GM04504 (cell line): Measurements from ENCODE around the gene ELMO1.

ENCODE experiments used
- DNase-seq: peaks from one replicate; pipeline ENCODE4 v3.0.0-alpha.2; 2012; ENCODE audit warnings: low read depth

Gene ELMO1

DNA sequence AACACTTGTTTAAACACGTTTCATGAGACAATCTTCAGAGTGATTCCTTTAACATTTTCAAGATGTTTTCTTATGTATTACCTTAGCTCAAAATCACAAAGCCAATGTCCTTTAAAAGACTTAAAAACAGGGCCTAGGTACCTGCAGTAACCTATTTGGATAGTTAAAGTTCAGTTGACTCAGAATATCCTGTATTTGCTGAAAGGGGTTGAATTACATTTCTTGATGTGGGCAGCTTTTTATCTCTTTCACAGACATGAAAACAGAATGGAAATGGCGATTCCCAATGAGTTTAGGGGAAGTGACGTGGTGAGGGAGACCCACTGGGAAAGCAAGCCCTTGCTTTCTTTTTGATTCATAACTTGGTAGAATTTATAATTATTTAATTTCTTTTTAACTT is 400.0 kb downstream of the ELMO1 start:
- no peak for DNase-seq

DNA sequence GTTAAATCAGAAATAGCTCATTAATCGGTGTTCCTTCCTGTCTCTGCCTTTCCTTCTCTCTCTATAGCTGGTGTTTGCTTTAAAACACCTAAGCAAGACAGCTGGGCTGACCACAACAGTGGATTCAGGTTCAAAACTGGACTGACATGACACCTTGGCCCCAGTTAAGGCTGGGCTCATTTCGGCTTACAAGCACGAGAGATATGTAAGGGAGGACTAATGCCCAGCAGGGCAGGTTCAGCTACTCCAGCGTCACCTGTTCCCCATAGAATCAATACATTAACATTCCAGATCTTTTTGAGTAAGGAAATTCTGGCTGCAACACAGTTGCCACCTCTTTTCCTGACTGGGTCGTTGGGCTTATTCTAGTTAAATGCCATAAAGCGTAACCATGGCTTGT is 401.4 kb downstream of the ELMO1 start:
- DNase-seq, result no peak

DNA sequence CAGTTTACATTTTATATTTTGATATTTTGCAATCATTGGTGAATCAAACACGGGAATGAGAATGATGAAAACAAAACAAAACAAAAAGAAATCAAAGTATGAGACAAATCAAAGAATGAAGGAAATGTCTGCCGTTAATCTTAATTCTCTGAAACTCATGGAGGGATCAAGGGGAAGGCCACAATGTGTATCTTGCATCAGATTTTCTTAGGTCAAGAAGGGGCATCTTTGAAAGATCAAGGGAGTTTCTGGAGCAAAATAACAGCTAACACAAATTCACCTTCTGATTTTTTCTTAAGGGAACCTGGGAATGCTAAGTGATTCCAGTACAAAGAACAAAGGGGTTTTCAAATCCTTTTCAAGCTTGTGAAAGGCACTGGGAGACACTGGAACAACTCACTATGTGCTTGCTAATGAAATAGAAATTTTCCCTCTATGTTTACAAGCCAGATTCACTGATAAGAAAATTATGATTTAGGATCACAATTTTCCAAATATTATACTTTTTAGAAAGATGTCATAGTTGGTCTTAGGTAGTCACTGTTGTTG is 402.1 kb downstream of the ELMO1 start:
- no peak for DNase-seq

DNA sequence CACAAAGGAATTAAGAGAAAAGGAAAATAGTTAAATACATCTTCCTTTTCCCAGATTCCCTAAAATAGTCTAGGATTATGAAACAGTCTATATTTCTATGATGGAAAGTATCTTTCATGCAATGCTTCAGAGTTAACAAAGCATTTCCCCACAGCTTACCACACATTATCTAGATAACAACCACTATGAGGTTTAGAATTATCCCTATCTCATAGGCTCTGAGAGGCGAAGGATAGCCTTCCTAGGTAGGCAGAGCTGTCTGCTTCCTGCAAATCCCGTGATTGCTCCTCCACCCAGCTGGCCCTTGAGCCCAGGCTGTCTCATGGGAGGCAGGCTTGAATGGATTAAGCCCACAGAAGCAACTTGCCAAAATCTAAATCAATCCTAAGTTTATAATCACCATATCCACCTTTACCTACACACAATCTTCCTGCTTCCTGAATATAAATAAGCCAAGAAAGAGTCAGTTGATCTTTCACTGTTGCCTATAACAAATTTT is 402.9 kb downstream of the ELMO1 start:
- DNase-seq, result no peak

DNA sequence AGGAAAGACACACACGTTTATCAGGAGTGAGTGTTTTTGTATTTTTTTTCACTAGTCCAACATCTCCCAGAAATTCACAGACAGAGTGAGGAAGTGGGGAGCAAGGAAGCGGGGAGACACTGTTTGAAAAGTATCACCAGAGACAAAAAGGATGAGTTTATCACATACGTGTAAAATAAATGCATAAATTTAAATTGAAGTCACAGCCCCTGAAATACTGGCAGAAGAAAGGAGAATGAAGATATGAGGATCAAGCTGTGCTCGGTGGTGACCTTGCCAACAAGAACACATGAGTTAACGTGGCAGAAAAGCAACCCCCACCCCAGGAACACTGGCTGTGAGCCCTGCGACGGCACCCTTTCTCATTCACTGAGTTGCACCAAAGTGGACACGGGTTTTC is 407.2 kb downstream of the ELMO1 start:
- DNase-seq, result no peak

DNA sequence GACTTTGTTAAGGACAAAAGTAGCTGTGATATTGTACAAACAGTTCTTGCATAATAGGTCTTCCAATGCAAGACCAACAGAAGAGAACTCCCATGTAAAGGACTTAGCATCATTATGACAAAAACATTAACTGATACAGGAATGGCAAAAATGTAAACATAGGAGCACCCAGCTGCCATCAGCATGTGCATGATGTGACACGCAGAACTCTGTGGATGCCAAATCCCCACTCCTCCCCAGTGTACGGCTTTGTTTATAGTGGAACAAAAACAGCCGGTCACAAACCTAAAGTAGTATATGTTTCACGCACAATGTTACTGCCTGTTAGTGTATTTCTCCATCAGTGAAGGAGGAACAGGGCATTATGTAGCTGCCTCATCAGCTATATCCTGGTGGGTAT is 408.3 kb downstream of the ELMO1 start:
- no peak for DNase-seq

DNA sequence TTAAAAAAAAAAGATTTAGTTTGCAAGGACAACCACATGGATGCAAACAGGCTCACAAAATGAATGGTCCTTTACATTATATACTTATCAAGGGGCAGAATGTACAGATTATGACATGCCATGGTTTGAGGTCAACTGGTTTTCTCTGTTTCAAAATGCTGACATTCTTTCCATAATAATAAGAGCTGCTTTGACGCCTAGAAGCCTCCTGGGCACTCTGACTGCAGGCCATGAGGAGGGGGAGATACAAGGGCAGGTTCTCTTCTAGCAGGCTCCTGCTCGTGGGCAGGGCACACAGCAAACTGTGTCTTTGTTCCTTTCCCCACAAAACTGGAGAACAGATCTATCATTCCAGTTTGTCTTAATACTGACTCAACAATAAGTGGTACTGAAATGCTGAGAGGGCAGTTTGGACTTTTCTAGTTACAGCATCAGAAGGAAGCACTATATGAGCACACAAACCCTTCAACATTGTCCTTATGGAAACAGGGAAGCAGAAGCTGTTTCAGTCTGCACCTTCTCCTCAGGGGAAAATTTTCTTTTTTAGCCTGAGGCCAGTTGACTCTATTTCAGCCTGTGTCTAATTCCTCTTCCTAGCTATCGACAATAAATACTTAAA is 409.4 kb downstream of the ELMO1 start:
- no peak for DNase-seq

DNA sequence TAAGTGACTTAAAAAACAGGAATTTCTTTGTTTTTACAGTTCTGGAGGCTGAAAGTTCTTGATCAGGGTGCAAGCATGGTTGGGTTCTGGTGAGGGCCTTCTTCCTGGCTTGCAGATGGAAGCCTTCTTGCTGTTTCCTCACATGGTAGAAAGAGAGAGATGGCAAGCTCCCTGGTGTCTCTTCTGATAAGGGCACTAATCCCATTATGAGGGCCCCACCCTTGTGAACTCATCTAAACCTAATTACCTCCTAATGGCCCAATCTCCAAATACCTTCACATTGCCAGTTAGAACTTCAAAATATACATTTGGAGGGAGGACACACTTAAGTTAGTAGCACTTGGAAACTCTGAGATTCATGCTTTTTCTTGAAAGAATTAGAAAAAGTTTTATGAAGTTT is 410.0 kb downstream of the ELMO1 start:
- DNase-seq, result no peak

DNA sequence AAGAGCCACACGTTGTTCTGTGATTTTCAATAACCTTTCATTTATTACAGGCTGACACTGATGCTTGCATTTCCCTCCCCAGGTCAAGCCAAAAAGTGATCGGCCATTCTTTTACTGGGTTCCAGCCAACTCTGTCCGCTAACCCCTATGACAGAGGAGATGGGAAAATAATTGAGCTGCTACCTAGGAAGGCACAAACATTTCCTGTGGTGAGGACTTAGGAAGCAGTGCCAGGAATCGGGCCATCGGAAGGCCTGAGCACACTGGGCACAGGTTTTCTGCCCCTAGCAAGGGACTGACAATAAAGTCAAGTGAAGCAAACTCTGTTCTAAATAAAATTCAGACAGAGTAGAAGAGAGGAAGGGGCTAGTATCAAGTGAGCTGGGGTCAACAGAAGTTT is 411.4 kb downstream of the ELMO1 start:
- DNase-seq, result no peak

DNA sequence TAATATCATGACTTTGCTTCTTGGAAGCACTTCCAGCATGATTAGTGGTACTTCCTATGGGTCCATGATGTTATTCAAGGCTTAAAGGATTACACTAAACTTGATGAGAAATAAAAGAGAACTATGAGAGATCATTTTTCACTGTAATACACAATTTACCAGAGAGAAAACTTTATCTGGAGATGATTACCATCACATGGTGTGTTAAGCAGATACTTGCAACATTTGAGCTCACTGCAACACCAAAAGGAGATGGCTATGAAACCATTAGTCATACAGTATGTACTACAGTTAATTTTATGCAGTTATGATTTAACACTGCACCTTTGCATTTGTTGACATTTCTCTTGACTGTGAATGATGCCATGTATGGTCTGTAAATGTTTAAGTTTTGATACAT is 413.0 kb downstream of the ELMO1 start:
- DNase-seq, result no peak

DNA sequence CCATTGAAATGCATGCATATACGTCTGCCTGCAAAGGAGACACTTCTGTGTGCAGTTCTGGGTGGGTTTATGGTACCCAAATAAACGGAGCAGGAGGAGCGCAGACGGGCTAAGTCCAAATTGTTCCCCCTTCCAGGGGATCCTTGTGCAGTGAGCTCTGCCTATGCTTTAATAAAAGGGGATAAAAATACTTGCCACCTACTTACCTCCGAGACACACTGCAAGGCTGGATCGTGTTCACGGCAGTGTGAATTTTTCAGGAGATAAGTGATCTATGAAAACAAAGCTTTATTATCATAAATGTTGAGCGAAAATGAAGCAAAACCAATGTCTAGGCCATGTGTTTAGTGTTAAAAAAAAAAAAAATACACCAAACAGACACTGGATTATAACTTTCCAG is 415.5 kb downstream of the ELMO1 start:
- DNase-seq, result no peak

DNA sequence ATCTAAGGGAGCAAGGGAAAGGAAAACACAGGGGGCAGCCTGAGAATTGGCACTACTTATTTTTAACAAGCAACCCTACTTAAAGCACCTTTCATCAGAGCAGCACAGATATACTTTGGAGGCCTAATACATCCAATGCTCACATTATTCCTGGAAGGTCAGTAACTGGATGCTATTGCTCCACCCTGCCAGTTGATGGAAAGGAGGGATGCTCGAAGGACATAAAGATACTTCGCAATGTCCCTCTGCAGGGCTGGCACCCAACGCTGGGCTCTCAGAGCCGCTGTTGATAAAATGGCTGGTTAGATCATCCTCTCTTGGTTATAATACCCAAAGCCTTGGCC is 416.4 kb downstream of the ELMO1 start:
- DNase-seq, result no peak

DNA sequence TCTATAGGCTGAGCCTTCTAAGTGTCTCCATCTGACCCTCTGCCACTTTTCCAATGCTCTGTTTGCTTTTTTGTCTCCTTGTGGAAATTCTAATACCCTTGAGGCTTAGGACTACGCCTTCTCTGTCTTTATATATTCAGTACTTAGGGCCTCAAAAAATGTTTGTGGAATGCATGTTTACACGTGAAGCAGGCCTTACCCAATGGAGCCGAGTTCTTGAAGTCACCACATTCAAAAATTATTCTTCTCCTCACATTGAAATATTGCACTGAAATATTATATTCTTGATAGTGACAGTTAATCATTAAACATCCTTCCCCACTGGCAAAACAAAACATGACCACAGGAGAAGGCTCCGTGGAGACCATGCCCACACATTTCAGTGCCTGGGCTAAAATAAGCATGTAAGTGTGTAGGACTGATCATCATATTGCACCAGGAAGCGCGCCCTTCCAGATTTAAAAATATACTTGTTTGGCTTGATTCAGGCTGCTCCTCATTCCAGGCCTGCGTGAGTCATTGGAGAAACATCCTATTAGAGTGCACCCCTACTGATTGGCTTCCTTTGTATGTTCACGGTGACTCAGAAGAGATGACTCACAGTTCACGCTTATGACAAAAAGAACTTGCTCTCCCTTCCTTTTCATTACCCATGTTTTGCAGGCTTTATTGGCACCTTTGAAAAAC is 416.9 kb downstream of the ELMO1 start:
- peak; percentile 98 for DNase-seq

DNA sequence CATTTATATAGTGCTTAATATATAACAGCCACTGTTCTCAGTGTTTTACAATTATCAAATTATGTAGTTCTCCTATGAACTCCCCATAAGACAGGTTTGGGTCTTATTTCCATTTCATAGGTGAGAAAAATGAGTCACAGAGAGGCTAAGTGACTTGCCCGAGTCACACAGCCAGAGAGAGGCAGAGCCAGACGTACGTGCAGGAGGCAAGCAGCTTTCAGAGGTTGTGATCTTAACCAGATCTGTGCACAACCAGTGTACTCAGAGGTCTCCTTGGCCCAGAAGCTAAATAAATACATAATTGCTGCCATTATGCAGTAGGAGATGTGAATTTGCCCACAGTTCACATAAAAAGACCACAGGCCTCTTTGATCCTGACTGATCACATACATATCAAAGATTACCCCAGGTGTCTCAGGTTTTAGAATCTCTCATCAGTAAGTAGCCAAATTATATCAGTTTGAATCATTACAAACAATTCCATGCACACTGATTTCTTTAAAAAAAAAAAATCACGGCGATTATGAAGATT is 419.7 kb downstream of the ELMO1 start:
- no peak for DNase-seq

DNA sequence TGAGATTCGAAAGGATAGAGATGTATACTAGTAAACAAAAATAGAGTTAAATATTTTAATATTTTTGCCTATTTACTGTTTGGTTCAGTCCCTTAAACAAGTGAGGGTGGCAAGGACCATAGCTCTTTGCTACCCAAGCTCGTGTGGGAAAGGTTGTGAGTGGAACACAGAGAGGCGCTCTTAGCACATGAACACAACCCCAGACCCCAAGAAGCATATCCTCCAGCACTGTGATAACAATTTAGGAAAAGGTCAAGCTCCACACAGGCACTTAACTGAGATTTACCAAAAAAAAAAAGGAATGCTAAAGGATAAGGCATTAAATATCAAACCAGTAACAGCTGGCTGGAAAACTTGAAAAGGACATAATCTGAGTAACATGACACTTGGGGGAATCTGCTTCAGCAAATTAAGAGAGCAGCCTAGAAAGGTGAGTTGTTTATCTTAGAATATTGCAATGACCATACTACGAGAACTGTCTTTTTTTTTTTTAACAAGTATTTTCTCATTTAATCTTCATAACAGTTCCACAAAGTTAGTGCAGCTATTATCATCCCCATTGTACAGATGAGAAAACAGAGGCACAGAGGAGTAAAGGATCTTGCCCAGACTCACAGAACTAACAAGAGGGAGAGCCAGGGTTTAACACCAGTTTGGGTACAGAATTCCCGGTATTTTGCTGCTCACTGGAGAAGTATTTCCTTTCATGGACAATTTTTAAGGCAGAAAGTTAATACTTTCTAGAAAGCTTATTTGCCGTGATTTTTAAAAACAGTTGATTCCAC is 420.9 kb downstream of the ELMO1 start:
- DNase-seq, result no peak

DNA sequence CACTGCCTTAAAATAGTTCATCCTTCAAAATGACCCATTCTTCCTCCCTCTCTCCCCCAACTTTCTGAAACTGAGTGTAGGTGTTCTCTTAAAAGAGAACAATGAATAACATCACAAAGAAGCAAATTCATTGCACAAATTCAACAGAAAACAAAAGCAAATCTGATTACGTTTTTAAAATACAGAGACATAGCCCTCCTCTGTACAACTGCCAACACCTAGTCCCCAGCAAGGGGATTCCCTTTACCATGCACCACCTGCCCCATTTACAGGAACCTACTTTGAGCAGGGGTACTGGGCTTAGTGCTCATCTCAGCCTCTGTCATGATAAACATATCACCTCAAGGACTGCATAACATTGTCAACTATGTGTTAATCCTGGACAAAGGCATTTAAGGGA is 421.6 kb downstream of the ELMO1 start:
- no peak for DNase-seq

DNA sequence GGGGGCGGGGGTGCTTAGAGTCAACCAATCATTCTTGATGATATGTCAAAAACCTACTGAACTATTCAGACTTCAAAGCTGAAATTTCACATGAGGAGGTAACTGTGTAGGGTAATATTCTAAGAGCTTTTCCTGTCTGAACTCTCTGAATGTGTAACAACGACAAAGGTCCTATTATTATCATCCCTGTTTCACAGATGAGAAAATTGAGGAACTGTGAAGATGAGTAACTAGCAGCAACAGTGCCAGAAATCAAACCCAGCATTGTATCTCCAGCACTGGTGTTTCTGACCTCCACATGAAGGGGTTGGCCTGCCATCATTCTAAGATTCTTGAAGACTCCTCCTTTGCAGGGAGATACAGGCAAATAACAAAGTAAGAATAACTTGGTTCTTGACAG is 429.7 kb downstream of the ELMO1 start:
- DNase-seq, result no peak

DNA sequence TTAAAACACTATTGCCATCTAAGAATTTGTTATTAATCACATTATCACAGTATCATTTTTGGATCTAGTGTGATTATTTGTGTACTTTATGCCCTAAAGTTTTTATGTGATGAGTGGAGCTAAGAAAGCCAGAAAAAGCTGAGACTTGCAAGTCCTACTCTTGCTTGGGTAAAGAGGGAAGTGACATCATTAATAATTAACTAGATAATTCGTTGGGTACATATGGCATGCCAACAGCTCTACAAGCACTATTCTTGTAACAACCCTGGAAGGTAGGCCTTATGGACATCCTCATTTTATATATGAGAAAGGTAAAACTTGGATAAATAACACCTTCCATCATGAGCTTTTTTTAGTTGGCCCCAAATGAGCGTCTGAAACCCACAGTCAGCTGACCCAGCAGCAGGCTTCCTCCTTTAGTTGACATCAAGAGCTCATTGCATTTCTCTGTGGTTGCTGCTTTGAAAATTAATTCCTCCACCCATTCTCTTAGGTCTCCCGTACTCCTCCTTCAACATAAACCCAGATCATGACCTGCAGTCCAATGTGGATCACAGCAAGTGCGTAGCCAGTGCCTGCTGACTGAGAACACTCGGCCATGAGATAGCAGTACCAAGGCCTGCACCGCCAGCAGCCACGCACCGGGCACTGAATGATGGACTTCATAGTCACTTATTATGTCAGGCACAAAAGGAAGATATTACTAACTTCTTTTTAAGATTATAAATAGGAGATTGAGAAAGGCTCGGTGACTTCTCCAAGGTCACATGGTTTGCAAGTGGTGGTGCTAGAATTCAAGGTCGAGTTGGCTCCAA is 432.4 kb downstream of the ELMO1 start:
- no peak for DNase-seq

DNA sequence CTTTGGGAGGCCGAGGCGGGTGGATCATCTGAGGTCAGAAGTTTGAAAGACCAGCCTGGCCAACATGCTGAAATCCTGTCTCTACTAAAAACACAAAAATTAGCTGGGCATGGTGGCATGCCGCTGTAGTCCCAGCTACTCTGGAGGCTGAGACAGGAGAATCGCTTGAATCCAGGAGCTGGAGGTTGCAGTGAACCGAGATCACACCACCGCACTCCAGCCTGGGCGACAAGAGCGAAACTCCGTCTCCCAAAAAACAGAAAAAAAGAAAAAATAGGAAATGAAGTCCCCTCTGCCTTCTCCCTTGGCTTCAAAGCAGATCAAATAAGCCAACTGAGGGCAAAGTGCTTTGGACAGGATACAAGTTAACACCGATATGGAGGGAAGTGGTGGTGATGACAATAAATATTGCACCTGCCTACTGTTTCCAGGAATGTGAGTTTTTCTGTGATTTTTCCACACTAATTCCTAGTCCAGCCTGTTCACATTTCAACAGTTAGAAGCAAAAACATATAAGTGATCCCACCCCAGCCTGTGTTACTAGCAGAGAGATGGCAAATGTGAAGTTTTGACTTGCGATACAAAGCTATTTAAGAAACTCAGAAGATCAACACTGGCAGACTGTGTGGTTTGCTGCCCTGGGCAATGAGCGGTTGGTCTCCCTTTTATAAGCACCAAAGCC is 433.2 kb downstream of the ELMO1 start:
- DNase-seq, result no peak

DNA sequence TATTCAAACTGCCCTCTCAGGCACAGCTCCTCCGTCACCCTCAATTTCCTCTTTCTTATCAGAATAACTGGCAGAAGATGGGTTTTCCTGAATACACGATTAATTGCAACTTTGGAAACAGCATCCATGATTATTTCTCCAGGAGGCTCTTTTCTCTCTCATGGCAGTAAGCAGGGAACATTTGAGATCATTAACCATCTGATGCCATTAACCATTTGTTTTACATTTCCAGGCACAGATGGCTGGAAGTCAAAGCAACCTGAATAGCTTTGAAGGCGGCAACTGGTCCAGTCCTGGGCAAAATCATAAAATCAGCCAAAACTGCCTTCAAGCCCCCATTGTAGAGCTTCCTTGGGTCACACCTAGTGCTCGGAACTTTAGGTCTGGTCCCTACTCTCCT is 434.9 kb downstream of the ELMO1 start:
- DNase-seq, result no peak

DNA sequence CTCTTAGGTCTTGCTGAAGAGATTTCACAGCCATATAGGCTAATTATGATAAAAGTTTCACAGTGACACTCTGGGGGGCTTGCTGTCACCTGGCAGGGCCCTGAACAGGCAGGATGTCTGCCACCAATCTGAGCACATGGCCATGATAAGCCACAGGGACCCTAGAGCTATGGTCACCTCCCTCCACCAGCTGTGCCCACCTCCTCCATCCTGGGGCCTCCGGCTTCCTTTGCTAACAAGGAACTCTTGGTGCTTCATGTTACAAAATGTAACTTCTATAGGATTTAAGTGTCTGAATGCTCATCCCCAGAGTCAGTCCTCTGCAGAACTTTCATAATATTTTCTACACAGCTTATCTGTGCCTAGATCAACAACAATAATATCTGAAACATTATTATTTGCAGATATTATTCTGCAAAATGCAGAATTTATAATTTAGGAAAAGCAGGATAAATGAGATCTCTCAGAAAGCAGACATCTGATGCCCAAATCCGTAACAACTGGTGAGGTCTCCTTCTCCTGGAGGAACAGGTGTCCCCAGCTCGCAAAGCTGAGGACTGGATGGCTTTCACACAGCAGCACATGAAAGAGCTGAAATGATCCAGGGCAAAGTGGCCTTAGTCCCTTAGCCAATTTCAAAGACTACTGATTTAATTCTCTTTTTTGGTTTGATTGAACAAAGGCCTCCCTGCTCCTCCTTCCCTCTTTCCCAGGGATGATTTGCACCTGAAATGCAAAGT is 437.3 kb downstream of the ELMO1 start:
- DNase-seq, result no peak
